Measurements from ENCODE around the gene CD34. TPM values are rescaled to one million over a fixed set of nuclear protein-coding genes. Genes with fewer than 3 reads are reported as not detected.
A peak's percentile ranks its signal among the peaks of the same experiment; 100 is the strongest.

The CD34 gene
- total RNA-seq, 6 experiments from 2014 or later, result 0.31 to 0.60 (median 0.52) TPM

DNA sequence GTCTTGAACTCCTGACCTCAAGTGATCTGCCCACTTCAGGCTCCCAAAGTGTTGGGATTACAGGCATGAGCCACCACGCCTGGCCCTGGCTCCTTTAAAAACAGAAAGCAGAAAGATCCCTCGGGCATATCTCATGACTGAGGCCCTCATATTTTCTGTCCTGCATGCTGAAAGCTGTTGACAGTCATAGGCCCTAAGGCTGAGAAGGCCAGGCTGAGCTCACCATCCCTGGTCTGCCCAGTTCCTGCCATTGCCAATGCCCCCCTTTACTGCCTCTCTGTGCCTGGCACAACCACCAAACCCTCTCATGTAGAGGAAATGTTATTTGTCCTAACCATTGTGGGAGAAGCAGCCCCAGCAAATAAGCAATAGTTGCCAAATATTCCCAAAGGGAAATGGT lies 12.7 kb downstream of the CD34 start:
- H3K4me1 Mint-ChIP-seq (ENCODE audit: low read depth), result peaks cover under 1% of the 10 kb centered on the region; the same call in 1 of the 2 replicates
- H3K27ac Mint-ChIP-seq, result no peak overlapping the region
- H3K9me3 Mint-ChIP-seq, result no peaks in the 10 kb centered on the region
- DNase-seq, result no peak
- peaks cover 3% of the 10 kb centered on the region; the same call in 1 of the 2 replicates for H3K27me3 Mint-ChIP-seq (ENCODE audit: insufficient read depth)
- H3K36me3 Mint-ChIP-seq (ENCODE audit: low read depth), result no peaks in the 10 kb centered on the region
- TF ChIP-seq, protein P1, sequence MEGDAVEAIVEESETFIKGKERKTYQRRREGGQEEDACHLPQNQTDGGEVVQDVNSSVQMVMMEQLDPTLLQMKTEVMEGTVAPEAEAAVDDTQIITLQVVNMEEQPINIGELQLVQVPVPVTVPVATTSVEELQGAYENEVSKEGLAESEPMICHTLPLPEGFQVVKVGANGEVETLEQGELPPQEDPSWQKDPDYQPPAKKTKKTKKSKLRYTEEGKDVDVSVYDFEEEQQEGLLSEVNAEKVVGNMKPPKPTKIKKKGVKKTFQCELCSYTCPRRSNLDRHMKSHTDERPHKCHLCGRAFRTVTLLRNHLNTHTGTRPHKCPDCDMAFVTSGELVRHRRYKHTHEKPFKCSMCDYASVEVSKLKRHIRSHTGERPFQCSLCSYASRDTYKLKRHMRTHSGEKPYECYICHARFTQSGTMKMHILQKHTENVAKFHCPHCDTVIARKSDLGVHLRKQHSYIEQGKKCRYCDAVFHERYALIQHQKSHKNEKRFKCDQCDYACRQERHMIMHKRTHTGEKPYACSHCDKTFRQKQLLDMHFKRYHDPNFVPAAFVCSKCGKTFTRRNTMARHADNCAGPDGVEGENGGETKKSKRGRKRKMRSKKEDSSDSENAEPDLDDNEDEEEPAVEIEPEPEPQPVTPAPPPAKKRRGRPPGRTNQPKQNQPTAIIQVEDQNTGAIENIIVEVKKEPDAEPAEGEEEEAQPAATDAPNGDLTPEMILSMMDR (IDR thresholded peaks at IDR 0.05), result no peak
- H3K4me3 Mint-ChIP-seq, result no peak overlapping the region

DNA sequence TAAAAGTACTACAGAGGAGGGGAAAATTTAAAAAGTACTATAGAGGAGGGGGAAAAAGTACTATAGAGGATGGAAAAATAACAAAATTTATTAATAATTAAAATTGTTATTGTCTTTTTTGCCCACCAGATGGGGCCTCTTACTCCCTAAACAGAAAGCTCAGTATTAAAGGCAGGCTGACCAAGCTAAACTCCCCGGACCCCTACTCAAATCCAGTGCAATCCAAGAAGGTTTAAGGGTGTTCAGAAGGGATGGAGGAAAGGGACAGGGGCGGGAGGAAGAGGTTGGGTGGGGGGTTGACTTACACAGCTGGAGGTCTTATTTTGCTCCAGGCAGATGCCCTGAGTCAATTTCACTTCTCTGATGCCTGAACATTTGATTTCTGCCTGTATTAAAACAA lies 13.7 kb downstream of the CD34 start:
- no peak overlapping the region for H3K4me3 Mint-ChIP-seq
- DNase-seq, result no peak
- H3K36me3 Mint-ChIP-seq (ENCODE audit: low read depth), result no peaks in the 10 kb centered on the region
- no peaks in the 10 kb centered on the region for H3K4me1 Mint-ChIP-seq (ENCODE audit: low read depth)
- TF ChIP-seq, protein P1 (IDR thresholded peaks at IDR 0.05), result peak; percentile 68
- no peak overlapping the region for H3K27ac Mint-ChIP-seq
- no peaks in the 10 kb centered on the region; the same call in 1 of the 2 replicates for H3K27me3 Mint-ChIP-seq (ENCODE audit: insufficient read depth)
- H3K9me3 Mint-ChIP-seq, result no peaks in the 10 kb centered on the region

DNA sequence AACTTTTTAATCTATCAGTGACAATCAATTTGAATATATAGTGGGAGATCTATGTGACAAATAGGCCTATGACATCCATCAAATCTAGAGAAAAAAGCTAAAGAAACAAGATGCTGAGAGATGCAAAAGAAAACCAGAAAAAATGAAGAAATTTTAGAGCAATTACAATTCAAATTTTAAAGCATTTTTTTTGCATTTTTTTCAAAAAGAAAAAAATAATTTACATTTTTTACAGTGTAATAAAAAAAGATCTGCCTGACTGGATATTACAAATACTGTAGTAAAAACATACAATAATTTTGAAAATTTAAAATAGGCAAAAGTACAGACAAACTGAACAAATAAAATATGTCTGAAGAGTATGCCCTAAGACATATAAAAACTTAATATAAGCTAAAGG lies 14.4 kb downstream of the CD34 start:
- no peaks in the 10 kb centered on the region for H3K9me3 Mint-ChIP-seq
- H3K27ac Mint-ChIP-seq, result no peak overlapping the region
- peaks cover 5% of the 10 kb centered on the region; the same call in 1 of the 2 replicates for H3K4me1 Mint-ChIP-seq (ENCODE audit: low read depth)

DNA sequence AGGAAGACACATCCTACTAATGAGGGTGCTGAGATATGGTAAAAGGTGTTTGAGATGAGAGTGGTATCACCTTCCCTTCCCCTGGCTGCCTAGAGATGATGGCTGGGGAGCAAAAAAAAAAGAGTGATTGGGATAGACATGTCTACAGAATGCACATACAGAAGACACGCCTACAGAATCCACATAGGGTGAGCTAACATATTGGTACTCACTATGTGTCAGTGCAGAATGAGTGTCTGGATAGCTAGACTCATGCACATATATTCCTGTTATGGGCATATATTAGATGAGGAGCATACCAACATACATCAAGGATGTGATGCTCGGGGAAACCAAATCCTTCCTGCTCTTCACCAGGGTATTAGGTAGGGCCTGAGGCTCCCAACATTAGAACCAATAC lies 16.2 kb downstream of the CD34 start:
- Mint-ChIP-seq H3K27ac (no peak overlapping the region), H3K36me3 (ENCODE audit: low read depth) (no peaks in the 10 kb centered on the region), H3K27me3 (ENCODE audit: insufficient read depth) (no peaks in the 10 kb centered on the region; the same call in 1 of the 2 replicates), H3K9me3 (no peaks in the 10 kb centered on the region), H3K4me1 (ENCODE audit: low read depth) (peaks cover 23% of the 10 kb centered on the region), H3K4me3 (no peak overlapping the region)
- TF ChIP-seq, protein P1 (IDR thresholded peaks at IDR 0.05), result no peak
- no peak for DNase-seq

More for the DNA sequence above, 14.4 kb downstream of the CD34 start:
- Mint-ChIP-seq H3K27me3 (ENCODE audit: insufficient read depth) (no peaks in the 10 kb centered on the region; the same call in 1 of the 2 replicates), H3K36me3 (ENCODE audit: low read depth) (no peaks in the 10 kb centered on the region), H3K4me3 (no peak overlapping the region)
- TF ChIP-seq, protein P1 (IDR thresholded peaks at IDR 0.05), result no peak
- no peak for DNase-seq

DNA sequence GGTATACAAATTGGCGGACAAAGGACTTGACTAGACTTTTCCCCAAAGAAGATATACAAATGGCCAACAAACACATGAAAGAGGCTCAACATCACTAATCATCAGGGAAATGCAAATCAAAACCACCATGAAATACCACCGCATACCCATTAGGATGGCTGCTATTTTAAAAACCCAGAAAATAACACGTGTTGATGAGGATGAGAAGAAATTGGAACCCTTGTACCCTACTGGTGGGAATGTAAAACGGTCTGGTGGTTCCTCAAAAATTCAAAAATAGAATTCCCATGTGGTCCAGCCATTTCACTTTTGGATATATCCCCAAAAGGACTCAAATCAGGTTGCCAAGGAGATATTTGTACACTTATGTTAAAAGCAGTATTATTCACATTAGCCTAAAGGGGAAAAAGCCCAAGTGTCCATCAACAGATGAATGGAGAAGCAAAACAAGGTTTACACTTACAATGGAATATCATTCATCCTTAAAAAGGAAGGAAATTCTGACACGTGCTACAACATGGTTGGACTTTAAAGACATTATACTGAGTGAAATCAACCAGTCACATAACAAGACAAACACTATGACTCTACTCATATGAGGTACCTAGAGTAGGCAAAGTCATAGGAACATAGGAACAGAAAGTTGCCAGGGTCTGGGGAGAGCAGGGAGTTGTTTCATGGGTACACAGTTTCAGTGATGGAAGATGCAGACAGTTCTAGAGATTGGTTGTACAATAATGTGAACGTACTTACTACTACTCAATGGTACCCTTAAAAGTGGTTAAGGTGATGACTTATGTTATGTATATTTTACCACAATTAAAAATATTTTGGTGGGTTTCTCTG lies 17.0 kb downstream of the CD34 start:
- Mint-ChIP-seq H3K4me1 (ENCODE audit: low read depth) (peaks cover 31% of the 10 kb centered on the region), H3K9me3 (no peaks in the 10 kb centered on the region), H3K27me3 (ENCODE audit: insufficient read depth) (no peaks in the 10 kb centered on the region; the same call in 1 of the 2 replicates), H3K4me3 (no peak overlapping the region), H3K27ac (no peak overlapping the region), H3K36me3 (ENCODE audit: low read depth) (no peaks in the 10 kb centered on the region)
- TF ChIP-seq, protein P1 (IDR thresholded peaks at IDR 0.05), result peak; percentile 54
- no peak for DNase-seq
